GM21619 (cell line): ENCODE measurements around the gene CDH4.

Experiments
- ATAC-seq: cut with Tn5 transposase; IDR thresholded peaks from one replicate; pipeline ENCODE4 v1.9.1; 2021; ENCODE audit not compliant: unreplicated experiment

Gene CDH4

GRCh38 chr20:61927826-61928541 lies 675.9 kb downstream of the CDH4 start:
- no peak for ATAC-seq

GRCh38 chr20:61929561-61929960 lies 677.5 kb downstream of the CDH4 start:
- no peak for ATAC-seq

- ATAC-seq, result no peak
Measured at GRCh38 chr20:61929971-61930666, 678.1 kb downstream of the CDH4 start.

GRCh38 chr20:61930776-61931475 lies 678.9 kb downstream of the CDH4 start:
- ATAC-seq, result no peak

GRCh38 chr20:61931476-61932198 lies 679.6 kb downstream of the CDH4 start:
- no peak for ATAC-seq

GRCh38 chr20:61932199-61932592 lies 680.1 kb downstream of the CDH4 start:
- ATAC-seq, result no peak

GRCh38 chr20:61932711-61933480 lies 680.8 kb downstream of the CDH4 start:
- ATAC-seq, result no peak

- ATAC-seq, result no peak
Measured at GRCh38 chr20:61933481-61933950, 681.5 kb downstream of the CDH4 start.

GRCh38 chr20:61933951-61934715 lies 682.1 kb downstream of the CDH4 start:
- no peak for ATAC-seq

GRCh38 chr20:61934716-61935530 lies 682.9 kb downstream of the CDH4 start:
- no peak for ATAC-seq

GRCh38 chr20:61935926-61936700 lies 684.1 kb downstream of the CDH4 start:
- no peak for ATAC-seq

GRCh38 chr20:61936701-61937131 lies 684.7 kb downstream of the CDH4 start:
- no peak for ATAC-seq

- ATAC-seq, result no peak
Measured at GRCh38 chr20:61937146-61937962, 685.3 kb downstream of the CDH4 start.

GRCh38 chr20:61937963-61938838 lies 686.1 kb downstream of the CDH4 start:
- no peak for ATAC-seq

GRCh38 chr20:61938839-61939690 lies 687.0 kb downstream of the CDH4 start:
- no peak for ATAC-seq
